ENCODE measurements around the gene SMURF2.

DNA sequence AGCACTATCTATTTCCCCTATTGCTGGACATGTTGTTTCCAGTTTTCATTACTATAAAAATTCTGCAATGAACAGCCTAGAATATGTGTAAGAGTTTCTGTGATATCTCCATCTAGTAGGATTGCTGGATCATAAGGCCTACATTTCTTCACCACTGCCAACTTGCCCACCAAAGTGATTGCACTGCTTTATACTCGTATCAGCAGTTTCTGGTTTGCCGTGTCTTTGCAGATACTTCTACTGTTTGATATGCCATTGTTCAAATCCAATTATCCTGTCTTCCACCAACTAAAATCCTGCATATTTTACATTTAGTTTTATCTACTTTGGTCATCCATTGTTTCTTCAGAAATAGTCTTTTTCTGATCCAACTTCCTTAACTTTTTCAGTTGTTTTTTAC, 134.2 kb downstream of the SMURF2 start:
- TF ChIP-seq GATA3 (IDR thresholded peaks at IDR 0.05; ENCODE audit: low read depth, low read length) (no peak), GATA2 (IDR thresholded peaks at IDR 0.05; ENCODE audit: low read depth, low read length) (no peak)
